GM23248 (cell line): ENCODE measurements around the gene HDGF.

Source experiments
- EZH2 ChIP-seq: fragments of 200-600 bp; sonication (generic); IDR thresholded peaks from 2 replicates; pipeline ENCODE4 v1.6.1; 2018; ENCODE audit warnings: antibody characterized with exemption, mild to moderate bottlenecking; ENCODE audit not compliant: insufficient read depth, poor library complexity, severe bottlenecking
- EZH2phosphoT487 ChIP-seq: fragments of 200-600 bp; sonication (generic); IDR thresholded peaks from 2 replicates; pipeline ENCODE4 v1.6.1; 2018; ENCODE audit warnings: antibody characterized with exemption, moderate library complexity, mild to moderate bottlenecking, low read depth; ENCODE audit not compliant: insufficient read depth

DNA sequence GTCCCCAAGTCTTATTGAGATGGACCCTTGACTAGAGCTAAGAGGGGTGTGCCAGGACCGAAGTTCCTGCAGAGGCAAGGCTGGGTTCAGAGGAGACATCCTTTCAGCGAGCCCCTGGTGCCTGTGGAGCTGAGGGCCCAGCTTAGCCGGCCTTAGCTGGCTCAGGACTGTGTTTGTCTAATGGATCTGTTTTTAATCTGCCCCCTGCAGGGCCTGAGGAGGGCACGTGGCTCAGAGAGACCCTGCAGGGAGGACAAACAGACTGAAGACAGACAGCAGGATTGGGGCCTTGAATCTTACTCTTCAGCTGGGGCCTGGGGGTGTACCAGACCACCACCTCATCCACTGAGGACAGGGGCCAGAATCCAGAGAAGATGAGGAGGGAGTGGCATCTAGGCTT, 47.7 kb downstream of the HDGF start:
- TF ChIP-seq EZH2phosphoT487 (no peak), EZH2 (no peak)
